ENCODE data around the gene FRK.
A peak's percentile ranks its signal among the peaks of the same experiment; 100 is the strongest.

FRK gene

GRCh38 chr6:116033687-116034303, 26.9 kb downstream of the FRK start:
- Histone ChIP-seq H3K23ac (ENCODE audit: low read length in 2 of 2) (no peak overlapping the region), H2BK15ac (ENCODE audit: low read depth, poor library complexity, severe bottlenecking) (no peak overlapping the region), H2BK120ac (ENCODE audit: low read depth, low read length) (peak overlapping the region; percentile 85), H4K91ac (ENCODE audit: low read length) (peak overlapping the region; percentile 39), H3K14ac (ENCODE audit: low read length in 2 of 2) (no peak overlapping the region), H3K4me3 (ENCODE audit: insufficient read depth in 1 of 2, low read depth in 1 of 2, low read length in 2 of 2) (no peak overlapping the region), H3K4ac (ENCODE audit: low read depth in 1 of 2, low read length in 2 of 2) (peak overlapping the region in 1 of 2 experiments; percentile 1), H3K18ac (ENCODE audit: low read depth in 1 of 2, low read length in 2 of 2) (peak overlapping the region; percentile 61 to 91), H3K79me1 (replicated peaks; ENCODE audit: low read length, poor library complexity, severe bottlenecking) (peaks cover 15% of the 10 kb centered on the region), H3K27me3 (ENCODE audit: control insufficient read depth in 1 of 2, insufficient read depth in 1 of 2, low read length in 2 of 2) (no peaks in the 10 kb centered on the region), H3K9me3 (ENCODE audit: control insufficient read depth, low read length) (no peaks in the 10 kb centered on the region), H2AFZ (ENCODE audit: low read depth, low read length) (no peak overlapping the region), H3K9ac (ENCODE audit: low read length) (no peak overlapping the region), H3K4me2 (ENCODE audit: low read length, poor library complexity, severe bottlenecking) (no peak overlapping the region), H3K27ac (ENCODE audit: low read length, poor library complexity, severe bottlenecking) (no peak overlapping the region), H3K4me1 (ENCODE audit: control insufficient read depth, insufficient read depth, low read depth, low read length) (peaks cover 2% of the 10 kb centered on the region), H2AK5ac (ENCODE audit: low read length, severe bottlenecking) (peak overlapping the region; percentile 88), H2BK12ac (ENCODE audit: low read length in 2 of 2) (peak overlapping the region; percentile 21 to 95), H3K36me3 (ENCODE audit: control insufficient read depth in 1 of 2, insufficient read depth in 2 of 2, low read depth in 1 of 2, low read length in 2 of 2) (peaks cover 0 to 3% of the 10 kb centered on the region in 2 experiments), H2BK5ac (ENCODE audit: low read depth, low read length, poor library complexity, severe bottlenecking) (no peak overlapping the region), H4K8ac (ENCODE audit: low read length) (peak overlapping the region; percentile 54)
- DNase-seq: no peak
- WGBS: 95% methylated on average over 3 of the region's 4 CpGs

DNA sequence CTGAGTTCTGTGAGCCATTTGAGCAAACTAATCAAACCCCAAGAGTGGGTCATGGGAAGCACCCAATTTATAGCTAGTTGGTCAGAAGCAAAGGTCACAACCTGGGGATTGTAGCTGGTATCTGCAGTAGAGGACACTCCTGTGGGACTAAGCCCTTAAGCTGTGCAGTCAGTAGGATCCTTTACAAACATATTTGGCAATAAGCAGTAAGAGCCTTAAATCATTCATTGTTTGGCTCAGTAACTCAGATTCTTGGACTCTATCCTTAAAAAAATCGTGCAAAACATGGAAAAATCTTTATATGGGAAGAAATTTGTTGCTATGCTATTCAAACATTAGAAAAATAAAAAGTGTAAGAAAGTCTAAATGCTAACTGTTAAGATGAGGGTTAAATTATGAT, 29.9 kb downstream of the FRK start:
- H3K4me1 ChIP-seq (ENCODE audit: control insufficient read depth, insufficient read depth, low read depth, low read length): peaks cover 2% of the 10 kb centered on the region
- H3K4ac ChIP-seq (ENCODE audit: low read depth in 1 of 2, low read length in 2 of 2): no peak overlapping the region
- H3K79me1 ChIP-seq (replicated peaks; ENCODE audit: low read length, poor library complexity, severe bottlenecking): peaks cover 10% of the 10 kb centered on the region
- no peak for DNase-seq
- H3K18ac ChIP-seq (ENCODE audit: low read depth in 1 of 2, low read length in 2 of 2): no peak overlapping the region
- no peaks in the 10 kb centered on the region for H3K9me3 ChIP-seq (ENCODE audit: control insufficient read depth, low read length)
- no peaks in the 10 kb centered on the region for H3K27me3 ChIP-seq (ENCODE audit: control insufficient read depth in 1 of 2, insufficient read depth in 1 of 2, low read length in 2 of 2)
- WGBS: no CpG with 5 or more reads among the region's 1 CpG
- no peak overlapping the region for H4K91ac ChIP-seq (ENCODE audit: low read length)
- no peak overlapping the region for H3K9ac ChIP-seq (ENCODE audit: low read length)
- H2BK15ac ChIP-seq (ENCODE audit: low read depth, poor library complexity, severe bottlenecking): no peak overlapping the region
- H3K14ac ChIP-seq (ENCODE audit: low read length in 2 of 2): no peak overlapping the region
- no peak overlapping the region for H2AK5ac ChIP-seq (ENCODE audit: low read length, severe bottlenecking)
- no peak overlapping the region for H4K8ac ChIP-seq (ENCODE audit: low read length)
- H3K4me2 ChIP-seq (ENCODE audit: low read length, poor library complexity, severe bottlenecking): no peak overlapping the region
- no peak overlapping the region for H2BK5ac ChIP-seq (ENCODE audit: low read depth, low read length, poor library complexity, severe bottlenecking)
- no peak overlapping the region for H2BK12ac ChIP-seq (ENCODE audit: low read length in 2 of 2)
- no peak overlapping the region for H2AFZ ChIP-seq (ENCODE audit: low read depth, low read length)
- H3K27ac ChIP-seq (ENCODE audit: low read length, poor library complexity, severe bottlenecking): no peak overlapping the region
- no peak overlapping the region for H3K23ac ChIP-seq (ENCODE audit: low read length in 2 of 2)
- H3K4me3 ChIP-seq (ENCODE audit: insufficient read depth in 1 of 2, low read depth in 1 of 2, low read length in 2 of 2): no peak overlapping the region
- no peaks in the 10 kb centered on the region for H3K36me3 ChIP-seq (ENCODE audit: control insufficient read depth in 1 of 2, insufficient read depth in 2 of 2, low read depth in 1 of 2, low read length in 2 of 2)
- H2BK120ac ChIP-seq (ENCODE audit: low read depth, low read length): no peak overlapping the region

DNA sequence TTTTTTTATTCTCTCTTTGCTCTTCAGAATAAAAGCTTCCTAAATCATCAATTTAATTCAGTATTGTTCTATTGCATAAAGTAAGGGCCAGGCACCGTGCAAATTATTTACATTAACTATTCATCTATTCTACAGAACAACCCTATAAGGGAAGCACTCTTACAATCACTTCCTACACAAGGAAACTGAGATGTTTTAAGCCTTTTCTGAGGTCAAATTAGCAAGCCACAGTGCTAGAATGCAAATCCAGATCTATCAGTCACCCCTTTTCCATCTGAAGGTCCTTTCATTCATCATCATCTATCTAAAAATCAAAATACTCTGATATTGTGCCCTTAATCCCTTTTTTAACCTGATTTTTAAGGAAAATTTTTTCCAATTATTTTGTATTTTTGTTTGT, 31.2 kb downstream of the FRK start:
- Histone ChIP-seq H2BK120ac (ENCODE audit: low read depth, low read length) (no peak overlapping the region), H3K27me3 (ENCODE audit: control insufficient read depth in 1 of 2, insufficient read depth in 1 of 2, low read length in 2 of 2) (no peaks in the 10 kb centered on the region), H3K36me3 (ENCODE audit: control insufficient read depth in 1 of 2, insufficient read depth in 2 of 2, low read depth in 1 of 2, low read length in 2 of 2) (no peaks in the 10 kb centered on the region), H3K27ac (ENCODE audit: low read length, poor library complexity, severe bottlenecking) (no peak overlapping the region), H2BK12ac (ENCODE audit: low read length in 2 of 2) (no peak overlapping the region), H3K9ac (ENCODE audit: low read length) (no peak overlapping the region), H3K9me3 (ENCODE audit: control insufficient read depth, low read length) (no peaks in the 10 kb centered on the region), H3K4ac (ENCODE audit: low read depth in 1 of 2, low read length in 2 of 2) (no peak overlapping the region), H3K4me1 (ENCODE audit: control insufficient read depth, insufficient read depth, low read depth, low read length) (peaks cover 2% of the 10 kb centered on the region), H2BK15ac (ENCODE audit: low read depth, poor library complexity, severe bottlenecking) (no peak overlapping the region), H4K91ac (ENCODE audit: low read length) (no peak overlapping the region), H2AFZ (ENCODE audit: low read depth, low read length) (no peak overlapping the region), H4K8ac (ENCODE audit: low read length) (no peak overlapping the region), H3K14ac (ENCODE audit: low read length in 2 of 2) (no peak overlapping the region), H3K4me2 (ENCODE audit: low read length, poor library complexity, severe bottlenecking) (no peak overlapping the region), H3K4me3 (ENCODE audit: insufficient read depth in 1 of 2, low read depth in 1 of 2, low read length in 2 of 2) (no peak overlapping the region), H3K18ac (ENCODE audit: low read depth in 1 of 2, low read length in 2 of 2) (no peak overlapping the region), H3K23ac (ENCODE audit: low read length in 2 of 2) (no peak overlapping the region), H2AK5ac (ENCODE audit: low read length, severe bottlenecking) (no peak overlapping the region), H3K79me1 (replicated peaks; ENCODE audit: low read length, poor library complexity, severe bottlenecking) (peaks cover 10% of the 10 kb centered on the region), H2BK5ac (ENCODE audit: low read depth, low read length, poor library complexity, severe bottlenecking) (no peak overlapping the region)
- DNase-seq: no peak
- whole genome bisulfite sequencing: 84% methylated on average over 1 of the region's 1 CpG

DNA sequence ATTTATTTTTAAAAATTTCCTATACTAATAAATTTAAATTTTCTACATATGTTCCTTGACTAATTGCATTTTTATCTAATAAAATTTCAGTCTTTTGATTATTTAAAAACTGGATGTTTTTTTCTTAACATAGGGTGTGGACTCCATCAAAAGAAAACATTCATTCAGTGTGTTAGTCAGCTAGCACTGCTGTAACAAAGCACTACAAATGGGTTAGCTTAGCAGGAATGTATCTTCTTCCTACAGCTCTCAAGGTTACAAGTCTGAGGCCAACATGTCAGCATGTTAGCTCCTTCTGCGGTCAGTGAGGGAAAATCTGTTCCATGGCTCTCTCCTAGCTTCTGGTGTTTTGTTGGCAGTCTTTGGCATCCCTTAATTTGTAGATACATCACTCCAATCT, 32.5 kb downstream of the FRK start:
- Histone ChIP-seq H3K36me3 (ENCODE audit: control insufficient read depth in 1 of 2, insufficient read depth in 2 of 2, low read depth in 1 of 2, low read length in 2 of 2) (no peaks in the 10 kb centered on the region), H2AK5ac (ENCODE audit: low read length, severe bottlenecking) (no peak overlapping the region), H3K14ac (ENCODE audit: low read length in 2 of 2) (no peak overlapping the region), H3K9me3 (ENCODE audit: control insufficient read depth, low read length) (no peaks in the 10 kb centered on the region), H3K4ac (ENCODE audit: low read depth in 1 of 2, low read length in 2 of 2) (no peak overlapping the region), H2BK120ac (ENCODE audit: low read depth, low read length) (no peak overlapping the region), H3K27ac (ENCODE audit: low read length, poor library complexity, severe bottlenecking) (no peak overlapping the region), H3K4me2 (ENCODE audit: low read length, poor library complexity, severe bottlenecking) (no peak overlapping the region), H3K79me1 (replicated peaks; ENCODE audit: low read length, poor library complexity, severe bottlenecking) (peaks cover 12% of the 10 kb centered on the region), H3K23ac (ENCODE audit: low read length in 2 of 2) (no peak overlapping the region), H2AFZ (ENCODE audit: low read depth, low read length) (no peak overlapping the region), H2BK12ac (ENCODE audit: low read length in 2 of 2) (no peak overlapping the region), H3K4me1 (ENCODE audit: control insufficient read depth, insufficient read depth, low read depth, low read length) (no peaks in the 10 kb centered on the region), H3K18ac (ENCODE audit: low read depth in 1 of 2, low read length in 2 of 2) (no peak overlapping the region), H3K27me3 (ENCODE audit: control insufficient read depth in 1 of 2, insufficient read depth in 1 of 2, low read length in 2 of 2) (no peaks in the 10 kb centered on the region), H3K9ac (ENCODE audit: low read length) (no peak overlapping the region), H4K8ac (ENCODE audit: low read length) (no peak overlapping the region), H4K91ac (ENCODE audit: low read length) (no peak overlapping the region), H3K4me3 (ENCODE audit: insufficient read depth in 1 of 2, low read depth in 1 of 2, low read length in 2 of 2) (no peak overlapping the region), H2BK5ac (ENCODE audit: low read depth, low read length, poor library complexity, severe bottlenecking) (no peak overlapping the region), H2BK15ac (ENCODE audit: low read depth, poor library complexity, severe bottlenecking) (no peak overlapping the region)
- 86% methylated on average over 1 of the region's 1 CpG for WGBS
- no peak for DNase-seq
